ENCODE data around the gene COMMD3.

COMMD3 gene

DNA sequence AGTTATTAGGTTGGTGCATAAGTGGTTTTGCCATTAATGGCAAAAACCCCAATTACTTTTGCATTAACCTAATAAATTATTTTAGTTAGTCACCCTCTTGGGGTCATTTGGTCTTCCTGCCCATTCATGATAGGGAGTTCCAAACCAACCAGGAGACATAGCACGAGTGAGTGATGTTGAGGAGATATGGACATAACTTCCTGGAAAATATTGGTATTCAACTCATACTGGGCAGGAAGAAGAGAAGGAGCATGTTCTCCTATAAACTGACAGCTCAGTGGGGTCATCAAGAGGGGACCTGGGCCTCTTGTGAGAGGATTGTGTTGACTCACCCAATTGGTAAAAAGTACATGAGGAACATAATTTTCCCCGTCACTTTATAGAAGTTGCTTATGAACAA is 52.8 kb downstream of the COMMD3 start:
- no peak for DNase-seq

DNA sequence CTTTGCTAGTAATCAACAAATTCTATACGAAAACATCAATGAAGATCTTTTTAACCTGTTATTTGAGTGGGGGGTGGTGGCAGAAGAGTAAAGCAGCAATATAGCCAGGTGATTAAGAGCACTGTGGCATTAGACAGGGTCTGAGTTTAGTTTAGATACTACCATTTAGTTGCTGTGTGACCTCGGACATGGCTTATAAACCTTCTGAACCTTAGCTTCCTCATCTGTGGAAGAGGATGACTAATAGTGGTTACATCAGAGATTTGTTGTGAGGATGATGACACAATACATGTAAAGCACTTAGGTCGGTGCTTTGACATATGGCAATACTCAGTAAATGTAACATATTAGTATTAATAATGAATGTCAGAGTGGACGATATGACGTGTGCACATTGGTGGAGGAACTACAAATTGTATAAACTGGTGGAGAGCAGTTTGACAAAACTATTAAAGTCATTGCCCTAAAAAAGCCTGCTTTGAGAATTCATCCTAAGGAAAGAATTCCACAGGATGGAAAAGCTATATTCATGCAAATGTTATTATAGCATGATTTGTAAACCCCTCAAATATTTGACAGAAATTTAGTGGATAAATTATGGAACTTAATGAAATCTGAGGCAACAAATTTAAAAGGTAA is 53.4 kb downstream of the COMMD3 start:
- no peak for DNase-seq
